Measurements from ENCODE around the gene NTRK1. TPM values are rescaled to one million over a fixed set of nuclear protein-coding genes. Genes with fewer than 3 reads are reported as not detected.

Gene NTRK1
- total RNA-seq, 2 donors from 2014 or later = 0.56 to 1.1 TPM

GRCh38 chr1:156833603-156834002 is 27.1 kb upstream of the NTRK1 start:
- Histone ChIP-seq H3K27ac (no peak overlapping the region), H3K4me3 (no peak overlapping the region), H3K9me3 (no peaks in the 10 kb centered on the region), H3K36me3 (no peaks in the 10 kb centered on the region), H3K4me1 (no peaks in the 10 kb centered on the region), H3K27me3 (no peaks in the 10 kb centered on the region), H3K9ac (ENCODE audit: low read depth in 2 of 2, low read length in 2 of 2) (no peak overlapping the region)
- TF ChIP-seq CTCF (IDR thresholded peaks at IDR 0.05) = no peak
- DNase-seq = no peak
- intact Hi-C loops (cut with DNase I) = no loop called here

GRCh38 chr1:156834322-156834721 is 26.3 kb upstream of the NTRK1 start:
- Histone ChIP-seq H3K27ac (no peak overlapping the region), H3K9ac (ENCODE audit: low read depth in 2 of 2, low read length in 2 of 2) (no peak overlapping the region), H3K9me3 (no peaks in the 10 kb centered on the region), H3K36me3 (no peaks in the 10 kb centered on the region), H3K27me3 (no peaks in the 10 kb centered on the region), H3K4me1 (no peaks in the 10 kb centered on the region), H3K4me3 (no peak overlapping the region)
- DNase-seq = no peak
- intact Hi-C loops (cut with DNase I) = no loop called here
- no peak for TF ChIP-seq CTCF (IDR thresholded peaks at IDR 0.05)

- TF ChIP-seq CTCF (IDR thresholded peaks at IDR 0.05) = no peak
- H3K9me3 ChIP-seq = no peaks in the 10 kb centered on the region
- intact Hi-C loops (cut with DNase I) = no loop called here
- no peak overlapping the region for H3K4me3 ChIP-seq
- H3K9ac ChIP-seq (ENCODE audit: low read depth in 2 of 2, low read length in 2 of 2) = no peak overlapping the region
- no peak for DNase-seq
- H3K27ac ChIP-seq = no peak overlapping the region
- no peaks in the 10 kb centered on the region for H3K36me3 ChIP-seq
- H3K27me3 ChIP-seq = no peaks in the 10 kb centered on the region
- no peaks in the 10 kb centered on the region for H3K4me1 ChIP-seq
Measured at GRCh38 chr1:156836041-156836654, 24.5 kb upstream of the NTRK1 start.

GRCh38 chr1:156836892-156837291 is 23.8 kb upstream of the NTRK1 start:
- Histone ChIP-seq H3K27me3 (no peaks in the 10 kb centered on the region), H3K4me3 (no peak overlapping the region), H3K9ac (ENCODE audit: low read depth in 2 of 2, low read length in 2 of 2) (no peak overlapping the region), H3K4me1 (no peaks in the 10 kb centered on the region), H3K36me3 (no peaks in the 10 kb centered on the region), H3K27ac (no peak overlapping the region), H3K9me3 (no peaks in the 10 kb centered on the region)
- DNase-seq = no peak
- intact Hi-C loops (cut with DNase I) = no loop called here
- TF ChIP-seq CTCF (IDR thresholded peaks at IDR 0.05) = no peak

GRCh38 chr1:156838972-156839371 is 21.7 kb upstream of the NTRK1 start:
- no peak for DNase-seq
- no peak overlapping the region for H3K4me3 ChIP-seq
- no peaks in the 10 kb centered on the region for H3K36me3 ChIP-seq

More at GRCh38 chr1:156838972-156839371, 21.7 kb upstream of the NTRK1 start:
- H3K27me3 ChIP-seq = peaks cover 7% of the 10 kb centered on the region
- no peaks in the 10 kb centered on the region for H3K4me1 ChIP-seq
- peak; percentile 87 for TF ChIP-seq CTCF (IDR thresholded peaks at IDR 0.05)
- H3K9ac ChIP-seq (ENCODE audit: low read depth in 2 of 2, low read length in 2 of 2) = no peak overlapping the region
- H3K27ac ChIP-seq = no peak overlapping the region
- no peaks in the 10 kb centered on the region for H3K9me3 ChIP-seq
- intact Hi-C loops (cut with DNase I) = no loop called here

Data from colonic mucosa (tissue), 4 donors.